ENCODE results near the gene RPL21. TPM values are rescaled to one million over a fixed set of nuclear protein-coding genes. Genes with fewer than 3 reads are reported as not detected.

The RPL21 gene
- 100 to 1,000 TPM; 440 to 808 (median 733) TPM for total RNA-seq
- 1,000 to 10,000 TPM in 2 of 3 donors, 100 to 1,000 TPM in 1; 914 to 1,432 (median 1,401) TPM for polyA plus RNA-seq
- long read RNA-seq, donor 1, transcript RPL21-202 (6 exons, 815 nt) = major isoform, 19 of 23 reads
- long read RNA-seq, donor 1, partial matches to known transcripts = 2 of 23 reads
- long read RNA-seq, donor 1, other reads (novel, unspliced or antisense) = 2 of 23 reads
- long read RNA-seq, donor 2, transcript RPL21-202 (6 exons, 815 nt) = major isoform, 25 of 39 reads
- long read RNA-seq, donor 2, partial matches to known transcripts = 7 of 39 reads
- long read RNA-seq, donor 2, other reads (novel, unspliced or antisense) = 2 of 39 reads

DNA sequence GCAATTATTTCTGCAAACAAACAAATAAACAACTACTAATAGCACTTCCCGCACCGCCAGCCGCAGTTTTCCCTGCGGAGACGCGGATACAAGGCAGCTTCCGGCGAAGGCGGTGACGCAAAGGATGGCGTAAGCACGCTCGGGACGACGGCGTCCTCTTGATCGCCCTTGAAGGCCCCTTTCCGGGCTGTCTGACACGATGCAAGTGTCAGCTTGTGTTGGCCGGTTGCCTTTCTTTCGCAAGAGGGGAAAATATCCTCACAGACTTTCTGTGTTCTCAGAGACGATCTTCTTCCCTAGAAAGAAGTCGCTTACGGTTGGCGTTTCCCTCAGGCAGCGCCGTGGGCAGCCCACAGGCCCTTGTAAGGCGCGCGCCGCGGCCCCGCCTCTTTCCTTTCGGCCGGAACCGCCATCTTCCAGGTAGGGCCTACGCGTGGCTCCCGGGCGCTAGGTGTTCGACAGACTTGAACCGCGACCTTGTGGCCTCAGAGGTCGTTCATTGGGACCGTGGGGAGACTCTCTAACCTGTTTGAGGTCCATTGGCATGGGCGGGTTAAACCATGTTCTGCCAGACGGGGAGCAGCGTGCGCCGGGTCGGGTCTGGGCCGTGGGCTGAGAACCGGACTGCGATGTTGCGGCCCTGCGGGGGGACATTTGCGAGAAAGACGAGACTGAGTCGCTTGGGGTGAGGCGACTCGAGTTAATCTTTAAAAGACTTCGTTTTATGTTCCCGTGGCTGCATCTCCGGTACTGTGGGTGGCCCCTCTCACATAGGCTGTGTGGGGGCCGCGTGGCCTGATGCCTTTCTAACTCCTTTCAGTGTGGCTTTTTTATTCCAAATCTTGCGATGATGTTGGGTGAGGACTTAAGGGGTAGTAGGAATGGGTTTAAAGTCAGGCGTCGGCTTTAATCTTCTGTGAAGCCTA, at the start of gene RPL21:
Gene RPL21, plus strand, starts transcription at position 393 of the 926 bp plus-strand sequence. CDS start 2,219 bp downstream, outside the sequence.
- intact Hi-C loops (cut with DNase I) = loop anchor here (1.0 to 10.0 kb wide), 4 partner anchors 79 to 176 kb away; partner anchors contain the start of genes USP12 (in 2 of the 2) and GTF3A (in 1 of the 2)

DNA sequence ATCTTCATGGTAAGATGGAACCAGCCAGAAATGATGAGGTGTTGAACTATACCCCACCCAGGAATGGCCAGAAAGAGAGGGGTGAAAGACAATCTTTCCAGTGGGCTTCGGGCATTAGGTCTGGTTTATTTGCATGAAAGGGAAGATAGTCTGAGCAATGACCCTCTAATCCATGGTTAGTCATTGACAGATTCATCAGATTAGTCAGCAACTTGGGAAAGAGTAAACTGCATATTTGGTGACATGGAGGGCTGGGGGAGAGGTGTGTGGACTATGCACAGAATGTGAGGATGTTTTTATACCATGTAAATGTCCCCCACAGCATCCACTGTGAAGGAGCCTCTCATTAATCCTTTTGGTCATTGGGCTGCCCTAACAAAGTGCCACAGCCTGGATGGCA, 49.7 kb upstream of the RPL21 start:
- intact Hi-C loops (cut with DNase I) = loop anchor here (5.0 to 10.0 kb wide), 2 partner anchors 214 to 217 kb away; no protein-coding TSS in a partner anchor
- H3K27ac ChIP-seq = no peak overlapping the region
- H3K4me3 ChIP-seq = no peak overlapping the region
- TF ChIP-seq, protein P1, sequence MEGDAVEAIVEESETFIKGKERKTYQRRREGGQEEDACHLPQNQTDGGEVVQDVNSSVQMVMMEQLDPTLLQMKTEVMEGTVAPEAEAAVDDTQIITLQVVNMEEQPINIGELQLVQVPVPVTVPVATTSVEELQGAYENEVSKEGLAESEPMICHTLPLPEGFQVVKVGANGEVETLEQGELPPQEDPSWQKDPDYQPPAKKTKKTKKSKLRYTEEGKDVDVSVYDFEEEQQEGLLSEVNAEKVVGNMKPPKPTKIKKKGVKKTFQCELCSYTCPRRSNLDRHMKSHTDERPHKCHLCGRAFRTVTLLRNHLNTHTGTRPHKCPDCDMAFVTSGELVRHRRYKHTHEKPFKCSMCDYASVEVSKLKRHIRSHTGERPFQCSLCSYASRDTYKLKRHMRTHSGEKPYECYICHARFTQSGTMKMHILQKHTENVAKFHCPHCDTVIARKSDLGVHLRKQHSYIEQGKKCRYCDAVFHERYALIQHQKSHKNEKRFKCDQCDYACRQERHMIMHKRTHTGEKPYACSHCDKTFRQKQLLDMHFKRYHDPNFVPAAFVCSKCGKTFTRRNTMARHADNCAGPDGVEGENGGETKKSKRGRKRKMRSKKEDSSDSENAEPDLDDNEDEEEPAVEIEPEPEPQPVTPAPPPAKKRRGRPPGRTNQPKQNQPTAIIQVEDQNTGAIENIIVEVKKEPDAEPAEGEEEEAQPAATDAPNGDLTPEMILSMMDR (IDR thresholded peaks at IDR 0.05) = no peak
- DNase-seq = no peak
- no peaks in the 10 kb centered on the region for H3K9me3 ChIP-seq
- ATAC-seq = no peak
- no peaks in the 10 kb centered on the region for H3K4me1 ChIP-seq
- H3K27me3 ChIP-seq (ENCODE audit: insufficient read depth in 3 of 3, low read length in 2 of 3) = peaks cover 0 to 6% (median 0%) of the 10 kb centered on the region in 3 donors
- no peaks in the 10 kb centered on the region for H3K36me3 ChIP-seq (ENCODE audit: insufficient read depth in 1 of 2, low read depth in 1 of 2)
- 83 to 95% (median 85%) methylated on average over 1 of the region's 1 CpG for whole genome bisulfite sequencing, 3 donors

More for the DNA sequence above, at the start of gene RPL21:
- DNase-seq (peak; percentile 97 to 98), ATAC-seq (peak; percentile 97 to 98 (median 98))
- TF ChIP-seq, protein P1 (IDR thresholded peaks at IDR 0.05) = no peak
- peaks cover 4 to 32% of the 10 kb centered on the region in 2 donors for H3K36me3 ChIP-seq (ENCODE audit: insufficient read depth in 1 of 2, low read depth in 1 of 2)
- no peaks in the 10 kb centered on the region for H3K27me3 ChIP-seq (ENCODE audit: insufficient read depth in 3 of 3, low read length in 2 of 3)
- peaks cover 33% of the 10 kb centered on the region for H3K4me1 ChIP-seq
- peak within 1 kb of the TSS; percentile 98 for H3K27ac ChIP-seq
- 0% methylated on average over 68 to 69 of the region's 69 CpGs for WGBS, 3 donors
- no peaks in the 10 kb centered on the region for H3K9me3 ChIP-seq
- peak within 1 kb of the TSS; percentile 81 for H3K4me3 ChIP-seq

DNA sequence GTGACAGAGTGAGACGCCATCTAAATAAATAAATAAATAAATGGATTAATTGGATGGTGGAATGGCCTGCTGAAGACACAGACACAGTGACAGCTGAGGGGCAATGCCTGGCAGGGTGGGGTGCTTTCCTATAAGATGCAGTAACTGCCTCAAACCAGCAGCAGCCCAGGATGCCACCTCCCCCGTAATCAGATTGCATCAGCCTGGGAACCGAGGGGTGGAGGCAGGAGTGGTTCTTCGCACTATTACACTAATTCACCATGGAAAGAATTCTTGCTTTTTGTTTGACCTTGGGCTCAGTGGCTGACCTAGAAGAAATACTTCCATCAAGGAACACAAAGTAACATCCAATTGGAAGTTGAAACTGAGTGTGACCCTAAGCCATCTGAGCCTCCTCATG, 48.2 kb upstream of the RPL21 start:
- TF ChIP-seq, protein P1 (IDR thresholded peaks at IDR 0.05) = no peak
- ATAC-seq = no peak
- Histone ChIP-seq H3K4me3 (no peak overlapping the region), H3K4me1 (no peaks in the 10 kb centered on the region), H3K9me3 (no peaks in the 10 kb centered on the region), H3K36me3 (ENCODE audit: insufficient read depth in 1 of 2, low read depth in 1 of 2) (no peaks in the 10 kb centered on the region), H3K27ac (no peak overlapping the region), H3K27me3 (ENCODE audit: insufficient read depth in 3 of 3, low read length in 2 of 3) (no peaks in the 10 kb centered on the region)
- no peak for DNase-seq
- WGBS, 3 donors = 78 to 90% (median 83%) methylated on average over 4 of the region's 4 CpGs
- intact Hi-C loops (cut with DNase I) = loop anchor here (5.0 to 10.0 kb wide), 2 partner anchors 216 to 218 kb away; no protein-coding TSS in a partner anchor

DNA sequence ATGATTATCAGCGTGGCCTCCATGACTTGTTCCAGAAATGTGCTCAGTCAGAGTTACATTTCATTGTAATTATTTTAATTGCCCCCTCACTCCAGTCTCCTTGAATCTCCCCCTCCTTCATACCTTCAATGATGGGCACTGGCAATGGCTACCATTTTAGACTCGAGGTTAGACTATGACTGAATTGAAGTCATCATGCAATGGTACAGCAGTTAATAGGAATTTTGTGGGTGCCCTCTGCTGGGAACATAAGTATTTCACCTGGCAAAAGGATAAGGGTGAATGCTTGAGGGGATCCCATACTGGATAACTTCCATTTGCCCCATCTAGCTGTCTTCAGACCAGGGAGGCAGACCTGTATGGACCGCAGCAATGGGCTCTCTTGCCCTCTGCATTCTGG, 47.5 kb upstream of the RPL21 start:
- ATAC-seq = peak in 1 of 4 donors; percentile 52
- no peaks in the 10 kb centered on the region for H3K9me3 ChIP-seq
- no peak overlapping the region for H3K27ac ChIP-seq
- no peaks in the 10 kb centered on the region for H3K27me3 ChIP-seq (ENCODE audit: insufficient read depth in 3 of 3, low read length in 2 of 3)
- no peak overlapping the region for H3K4me3 ChIP-seq
- no peaks in the 10 kb centered on the region for H3K36me3 ChIP-seq (ENCODE audit: insufficient read depth in 1 of 2, low read depth in 1 of 2)
- no peak for DNase-seq
- no peaks in the 10 kb centered on the region for H3K4me1 ChIP-seq
- whole genome bisulfite sequencing, 3 donors = 70 to 78% (median 77%) methylated on average over 3 of the region's 3 CpGs
- TF ChIP-seq, protein P1 (IDR thresholded peaks at IDR 0.05) = no peak
- intact Hi-C loops (cut with DNase I) = loop anchor here (5.0 to 10.0 kb wide), 2 partner anchors 217 to 219 kb away; no protein-coding TSS in a partner anchor
